Left cardiac atrium (tissue), 4 donors: ENCODE data around the gene B4GALT7. TPM values are rescaled to one million over a fixed set of nuclear protein-coding genes. Genes with fewer than 3 reads are reported as not detected.
A peak's percentile ranks its signal among the peaks of the same experiment; 100 is the strongest.
"Not testable (repeated sequence)": the region's sequence is repeated elsewhere in the genome, so short reads cannot be mapped to it uniquely, and the experiment has no call there.

Experiments used
- ATAC-seq, 2 donors: fragments of 200-7000 bp; cut with Tn5 transposase; one replicate each; pipeline ENCODE4 v1.9.1; 2020; ENCODE audit warnings: mild to moderate bottlenecking in 2 of 2, moderate library complexity in 2 of 2
- DNase-seq: peaks from one replicate; pipeline ENCODE4 v3.0.0-alpha.2; 2020
- intact Hi-C, 2 donors: fragments of 100-400 bp; cut with DNase I; formaldehyde crosslinking; loops; one replicate each; pipeline versions ENCODE4 v1.14.1 to v1.15.1; 2022 to 2023
- long read RNA-seq: library from polyadenylated mRNA; unstranded; transcript quantifications from one replicate; pipeline ENCODE4 v2.0.0, GENCODE V29; 2021
- total RNA-seq, 2 donors: library from RNA; stranded (reverse); fragmentation: NEBNext Ultra II Directional; extraction: Animal tissue kit (Norgen Biotek cat#: 25700); gene quantifications; one replicate each; pipeline ENCODE4 v1.2.1, GENCODE V29; 2021
- donor health status: DM: no; HTN: yes; CAD: no.
- donor health status: DM: no; HTN: yes; CAD: no; lungs with severe emphysema.
- donor health status: DM: yes; HTN: yes; CAD: no.
- donor health status: Dilated cardiomyopathy.

Gene B4GALT7, protein sequence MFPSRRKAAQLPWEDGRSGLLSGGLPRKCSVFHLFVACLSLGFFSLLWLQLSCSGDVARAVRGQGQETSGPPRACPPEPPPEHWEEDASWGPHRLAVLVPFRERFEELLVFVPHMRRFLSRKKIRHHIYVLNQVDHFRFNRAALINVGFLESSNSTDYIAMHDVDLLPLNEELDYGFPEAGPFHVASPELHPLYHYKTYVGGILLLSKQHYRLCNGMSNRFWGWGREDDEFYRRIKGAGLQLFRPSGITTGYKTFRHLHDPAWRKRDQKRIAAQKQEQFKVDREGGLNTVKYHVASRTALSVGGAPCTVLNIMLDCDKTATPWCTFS
- total RNA-seq, result 10 to 100 TPM; 14.5 to 20.4 TPM
- long read RNA-seq, transcript B4GALT7-201 (6 exons, 1,747 nt), result major isoform, 25 of 30 reads
- long read RNA-seq, partial matches to known transcripts, result 1 of 30 reads
- long read RNA-seq, other reads (novel, unspliced or antisense), result 2 of 30 reads

DNA sequence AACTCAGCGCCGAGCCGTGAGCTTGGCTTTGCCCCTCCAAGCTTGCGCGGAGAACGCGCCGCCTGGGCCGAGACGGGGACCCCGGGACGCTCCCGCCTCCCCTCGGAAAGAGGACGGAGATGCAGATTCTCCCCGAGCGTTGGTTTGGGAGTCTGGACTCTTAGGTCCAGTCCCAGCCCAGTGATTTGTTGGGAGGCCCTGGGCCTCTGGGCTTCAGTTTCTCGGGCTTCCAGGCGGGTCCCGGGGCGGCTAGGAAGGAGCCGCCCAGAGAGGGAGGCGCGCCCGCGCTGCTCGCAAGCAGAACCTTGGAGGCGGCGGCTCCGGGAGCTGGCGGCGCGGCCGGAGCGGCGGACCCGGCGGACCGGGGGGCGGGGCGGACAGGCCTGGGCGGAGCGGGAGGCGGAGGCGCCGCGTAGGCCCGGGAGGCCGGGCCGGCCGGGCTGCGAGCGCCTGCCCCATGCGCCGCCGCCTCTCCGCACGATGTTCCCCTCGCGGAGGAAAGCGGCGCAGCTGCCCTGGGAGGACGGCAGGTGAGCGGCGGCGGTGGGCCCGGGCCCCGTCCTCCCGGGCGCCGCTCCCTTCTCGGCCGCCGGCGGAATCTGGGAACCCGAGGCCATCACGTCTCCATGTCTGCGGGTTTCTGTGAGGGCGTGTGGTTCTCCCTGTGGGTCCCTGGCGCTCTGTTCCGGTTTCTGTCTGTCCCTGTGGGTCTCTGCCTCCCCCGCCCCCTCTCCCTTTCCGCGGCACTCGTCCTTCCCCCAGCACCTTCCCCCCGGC, at the start of gene B4GALT7:
B4GALT7 (plus strand) TSS at position 402 of the 777 bp plus-strand sequence; CDS start at position 481, 79 bp downstream.
- intact Hi-C loops, result loop anchor here in 1 of 2 donors (10.0 kb wide), 1 partner anchor 465 kb away; no protein-coding TSS in a partner anchor
- ATAC-seq (peak; percentile 95 to 98), DNase-seq (peak; percentile 90)

DNA sequence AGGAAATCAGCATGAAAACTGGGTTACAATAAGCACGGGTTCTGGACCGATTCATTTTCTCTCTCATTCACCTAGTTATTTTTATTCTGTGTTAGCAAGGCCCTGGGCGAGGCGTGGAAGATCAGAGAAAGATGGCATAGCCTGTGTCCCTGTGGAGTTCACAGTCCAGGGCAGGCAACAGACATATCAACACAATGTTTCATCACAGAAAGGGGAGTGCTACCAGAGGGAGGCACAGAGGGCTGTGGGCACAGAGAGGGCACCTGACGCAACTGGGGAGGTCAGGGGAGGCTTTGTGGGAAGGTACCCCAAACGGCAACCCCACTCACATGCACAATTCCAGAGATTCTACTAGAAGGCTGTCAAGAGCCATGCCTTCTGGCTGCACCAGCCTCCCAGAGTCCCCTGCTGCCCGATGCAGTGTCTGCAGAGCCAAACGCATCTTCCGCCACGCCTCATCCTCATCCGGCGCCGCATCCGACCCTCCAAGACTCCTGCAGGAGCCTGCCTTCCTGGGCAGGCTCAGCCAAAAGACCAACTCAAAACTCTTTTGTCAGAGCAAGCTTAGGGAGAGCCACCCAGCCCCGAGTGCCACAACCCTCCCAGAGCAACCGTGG, 47.0 kb upstream of the B4GALT7 start:
- intact Hi-C loops, result loop anchor here in 1 of 2 donors (5.0 kb wide), 1 partner anchor 39 kb away; the partner anchor contains the start of gene TMED9
- peak; percentile 33 for DNase-seq
- peak in 1 of 2 donors; percentile 8 for ATAC-seq

GRCh38 chr5:177553671-177554429, 46.1 kb upstream of the B4GALT7 start:
- ATAC-seq (peak; percentile 25 to 50), DNase-seq (peak; percentile 56)
- intact Hi-C loops, result loop anchor here in 1 of 2 donors (5.0 kb wide), 1 partner anchor 38 kb away; the partner anchor contains the start of gene TMED9

DNA sequence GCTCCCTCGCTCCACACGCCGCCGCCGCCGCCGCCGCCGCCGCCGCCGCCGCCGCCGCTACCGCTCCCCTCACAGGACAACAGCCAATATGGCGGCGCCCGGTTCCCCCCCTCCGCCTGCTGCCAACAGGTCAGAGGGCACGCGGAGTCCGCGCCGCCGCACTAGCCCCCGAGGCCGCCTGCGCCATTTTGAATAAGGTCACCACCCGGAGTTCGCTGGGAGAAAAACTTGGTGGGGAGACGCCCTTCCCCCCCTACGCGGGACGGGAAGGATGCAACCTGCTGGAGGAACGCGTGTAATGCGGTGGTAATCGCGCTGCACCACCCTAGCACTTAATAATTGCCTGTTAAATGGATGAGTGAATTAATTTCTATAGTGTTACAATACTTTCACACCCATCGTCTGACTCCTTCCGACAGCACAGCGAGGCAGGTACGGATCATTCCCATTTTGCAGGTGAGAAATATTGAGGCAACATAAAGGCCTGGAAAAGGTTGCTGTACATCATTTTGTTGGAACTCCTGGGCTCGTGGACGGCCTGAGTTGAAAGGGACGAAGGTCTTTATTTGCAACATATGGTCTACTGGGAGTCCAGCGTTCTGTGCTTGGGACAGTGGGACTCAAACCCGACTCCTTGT, 45.3 kb upstream of the B4GALT7 start, which contains the start of gene FAM193B:
FAM193B (minus strand) TSS at position 90 of the 638 bp plus-strand sequence. CDS start 105 bp downstream, outside the sequence.
- intact Hi-C loops, result loop anchor here in 1 of 2 donors (5.0 kb wide), 1 partner anchor 38 kb away; the partner anchor contains the start of gene TMED9
- ATAC-seq (peak; percentile 95 to 97), DNase-seq (peak; percentile 94)

DNA sequence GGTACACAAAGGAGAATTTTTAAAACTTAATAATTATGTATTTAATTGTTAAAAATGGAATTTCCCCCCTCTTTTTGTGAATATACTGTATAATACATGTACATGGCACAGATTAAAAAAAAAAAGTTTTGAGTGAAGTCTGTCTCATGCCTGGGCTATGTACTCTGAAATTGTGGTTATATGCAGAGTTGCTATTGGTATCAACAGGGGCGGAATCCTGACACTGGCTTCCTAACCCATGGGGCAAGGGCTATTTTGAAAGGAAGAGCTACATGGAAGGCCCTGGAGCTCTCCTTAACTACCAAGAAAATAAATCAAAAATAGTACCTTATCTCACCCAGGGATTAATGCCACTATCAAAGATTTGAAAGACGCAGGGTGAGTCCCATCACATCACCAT, 44.7 kb upstream of the B4GALT7 start:
- ATAC-seq, result peak in 1 of 2 donors; percentile 24
- DNase-seq, result no peak
- intact Hi-C loops, result no loop called here

DNA sequence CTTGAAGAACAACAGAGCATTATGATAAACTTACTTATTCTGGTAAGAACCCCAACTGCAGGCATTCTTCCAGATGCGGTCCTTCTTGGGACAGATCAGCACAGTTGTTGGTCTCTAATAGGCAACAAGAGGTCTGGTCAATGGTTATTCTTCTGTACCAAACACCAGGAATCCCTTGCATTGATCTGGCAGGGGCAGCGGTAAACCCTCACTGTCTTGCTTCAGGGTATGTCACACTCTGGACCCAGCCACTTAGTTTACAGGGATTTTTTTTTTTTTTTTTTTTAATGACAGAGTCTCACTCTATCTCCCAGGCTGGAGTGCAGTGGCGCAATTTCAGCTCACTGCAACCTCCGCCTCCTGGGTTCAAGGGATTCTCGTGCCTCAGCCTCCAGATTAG, 44.3 kb upstream of the B4GALT7 start:
- no peak for DNase-seq
- intact Hi-C loops, result no loop called here

GRCh38 chr5:177557041-177557647, 42.8 kb upstream of the B4GALT7 start:
- ATAC-seq, result no peak
- intact Hi-C loops, result no loop called here
- no peak for DNase-seq

More for the DNA sequence above, 44.3 kb upstream of the B4GALT7 start:
- no peak for ATAC-seq

GRCh38 chr5:177557796-177558195, 42.1 kb upstream of the B4GALT7 start:
- ATAC-seq, result no peak
- DNase-seq, result no peak
- intact Hi-C loops, result no loop called here

DNA sequence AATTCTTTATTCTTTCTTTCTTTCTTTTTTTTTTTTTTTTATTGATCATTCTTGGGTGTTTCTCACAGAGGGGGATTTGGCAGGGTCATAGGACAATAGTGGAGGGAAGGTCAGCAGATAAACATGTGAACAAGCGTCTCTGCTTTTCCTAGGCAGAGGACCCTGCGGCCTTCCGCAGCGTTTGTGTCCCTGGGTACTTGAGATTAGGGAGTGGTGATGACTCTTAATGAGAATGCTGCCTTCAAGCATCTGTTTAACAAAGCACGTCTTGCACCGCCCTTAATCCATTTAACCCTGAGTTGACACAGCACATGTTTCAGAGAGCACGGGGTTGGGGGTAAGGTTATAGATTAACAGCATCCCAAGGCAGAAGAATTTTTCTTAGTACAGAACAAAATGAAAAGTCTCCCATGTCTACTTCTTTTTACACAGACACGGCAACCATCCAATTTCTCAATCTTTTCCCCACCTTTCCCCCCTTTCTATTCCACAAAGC, 40.4 kb upstream of the B4GALT7 start:
- ATAC-seq, intact Hi-C loops: not testable (repeated sequence)

DNA sequence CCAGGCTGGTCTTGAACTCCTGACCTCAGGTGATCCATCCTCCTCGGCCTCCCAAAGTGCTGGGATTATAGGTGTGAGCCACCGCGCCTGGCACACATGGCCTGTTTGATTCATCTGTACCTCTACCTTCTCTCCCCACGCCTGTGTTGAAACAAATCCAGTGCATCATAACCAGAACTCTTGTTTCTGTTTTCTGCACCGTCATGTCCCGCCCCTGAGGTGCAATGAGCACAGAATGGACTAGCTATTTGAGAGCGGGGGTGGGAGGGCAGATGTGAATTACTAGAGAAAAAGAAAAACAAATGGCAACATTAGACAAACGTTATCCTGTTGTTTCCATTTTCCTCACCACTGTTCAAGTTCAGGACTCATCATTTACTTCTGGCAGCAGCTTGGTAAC, 34.9 kb upstream of the B4GALT7 start:
- ATAC-seq, result no peak
- intact Hi-C loops, result no loop called here
- no peak for DNase-seq

More for the DNA sequence above, 40.4 kb upstream of the B4GALT7 start:
- DNase-seq, result not testable (repeated sequence)

DNA sequence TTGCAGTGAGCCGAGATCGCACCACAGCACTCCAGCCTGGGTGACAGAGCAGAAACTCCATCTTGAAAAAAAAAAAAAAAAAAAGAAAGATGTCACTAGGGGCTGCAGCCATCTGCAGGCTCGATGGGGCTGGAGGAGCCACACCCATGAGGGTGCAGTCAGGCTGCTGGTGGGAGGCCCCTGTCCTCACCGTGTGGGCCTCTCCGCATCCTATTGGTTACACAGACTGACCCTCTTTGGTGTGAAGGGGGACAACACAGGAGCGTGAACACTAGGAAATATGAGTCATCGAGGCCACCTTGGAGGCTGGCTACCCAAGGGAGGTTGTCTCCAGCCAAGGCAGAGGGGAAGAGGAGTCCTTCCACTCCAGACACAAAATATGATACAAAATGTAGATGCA, 31.6 kb upstream of the B4GALT7 start:
- ATAC-seq (no peak), DNase-seq (no peak)
- intact Hi-C loops, result no loop called here

- no peak for ATAC-seq
- intact Hi-C loops, result no loop called here
- no peak for DNase-seq
Observed at GRCh38 chr5:177569894-177570293, 30.0 kb upstream of the B4GALT7 start.

DNA sequence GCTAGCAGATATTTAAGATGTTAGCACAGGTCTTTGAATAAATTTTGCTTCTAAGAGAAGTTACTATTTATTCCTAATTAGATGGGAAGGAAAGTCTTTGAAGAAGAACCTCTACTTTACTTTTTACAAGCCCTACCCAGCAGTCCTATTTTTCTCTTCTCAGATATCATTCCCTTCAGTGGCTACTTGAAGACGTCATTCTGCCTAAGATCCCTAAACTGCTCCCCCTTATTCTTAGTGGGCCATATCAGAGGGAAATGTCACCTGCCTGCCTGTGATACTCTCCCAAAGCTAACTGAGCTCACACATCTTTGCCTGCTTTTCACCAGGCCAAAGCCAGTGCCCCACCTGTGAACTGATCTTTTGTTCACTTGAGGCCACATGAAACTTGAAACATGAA, 24.4 kb upstream of the B4GALT7 start:
- ATAC-seq (no peak), DNase-seq (no peak)
- intact Hi-C loops, result no loop called here

GRCh38 chr5:177576169-177576568, 23.8 kb upstream of the B4GALT7 start:
- no peak for ATAC-seq
- intact Hi-C loops, result no loop called here

GRCh38 chr5:177578316-177578715, 21.6 kb upstream of the B4GALT7 start:
- intact Hi-C loops, result no loop called here
- ATAC-seq, result no peak

More at GRCh38 chr5:177576169-177576568, 23.8 kb upstream of the B4GALT7 start:
- no peak for DNase-seq

GRCh38 chr5:177588413-177588909, 11.5 kb upstream of the B4GALT7 start:
- no peak for ATAC-seq
- intact Hi-C loops, result no loop called here
- DNase-seq, result no peak

More at GRCh38 chr5:177578316-177578715, 21.6 kb upstream of the B4GALT7 start:
- no peak for DNase-seq

DNA sequence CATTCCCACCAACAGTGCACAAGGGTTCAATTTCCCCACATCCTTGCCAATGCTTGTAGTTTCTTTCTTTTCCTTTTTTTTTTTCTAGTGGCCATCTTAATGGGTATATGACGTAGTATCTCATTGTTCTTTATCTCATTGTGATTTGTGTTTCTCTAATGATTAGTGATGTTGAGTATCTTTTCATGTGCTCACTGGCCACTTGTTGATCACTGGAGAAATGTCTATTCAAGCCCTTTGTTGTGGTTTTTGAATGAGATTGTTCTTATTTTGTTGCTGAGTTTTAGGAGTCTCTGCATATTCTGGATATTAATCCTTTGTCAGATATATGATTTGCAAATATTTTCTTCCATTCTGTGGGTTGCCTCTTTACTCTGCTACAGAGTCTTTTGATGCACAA, 9.5 kb upstream of the B4GALT7 start:
- intact Hi-C loops, result loop anchor here in 1 of 2 donors (5.0 kb wide), 1 partner anchor 38 kb away; the partner anchor contains the start of gene FAM193B
- no peak for DNase-seq
- ATAC-seq, result no peak
